Hematopoietic multipotent progenitor cell treated with erythropoietin and hydrocortisone succinate and interleukin-3 and kit ligand, for 8 days (in vitro differentiated cells): ENCODE measurements around the gene PRRC2A.

Experiments
- DNase-seq: peaks from one replicate; pipeline ENCODE4 v3.0.0-alpha.2; 2015

Gene PRRC2A

DNA sequence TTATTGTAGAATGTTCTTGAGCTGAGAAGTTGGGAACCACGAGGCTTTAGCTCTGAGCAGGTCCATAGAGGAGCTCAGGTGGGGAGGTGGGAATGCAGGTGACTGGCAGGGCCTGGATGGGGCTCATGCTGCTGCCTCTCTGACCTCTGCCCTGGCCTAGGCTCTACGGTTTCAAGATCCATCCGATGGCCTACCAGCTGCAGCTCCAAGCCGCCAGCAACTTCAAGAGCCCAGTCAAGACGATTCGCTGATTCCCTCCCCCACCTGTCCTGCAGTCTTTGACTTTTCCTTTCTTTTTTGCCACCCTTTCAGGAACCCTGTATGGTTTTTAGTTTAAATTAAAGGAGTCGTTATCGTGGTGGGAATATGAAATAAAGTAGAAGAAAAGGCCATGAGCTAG is 49.2 kb downstream of the PRRC2A start, which contains the start of gene LY6G5B:
Gene LY6G5B (plus strand): TSS at position 301 of the 400 bp plus-strand sequence. CDS start 975 bp downstream, outside the sequence.
- no peak for DNase-seq

DNA sequence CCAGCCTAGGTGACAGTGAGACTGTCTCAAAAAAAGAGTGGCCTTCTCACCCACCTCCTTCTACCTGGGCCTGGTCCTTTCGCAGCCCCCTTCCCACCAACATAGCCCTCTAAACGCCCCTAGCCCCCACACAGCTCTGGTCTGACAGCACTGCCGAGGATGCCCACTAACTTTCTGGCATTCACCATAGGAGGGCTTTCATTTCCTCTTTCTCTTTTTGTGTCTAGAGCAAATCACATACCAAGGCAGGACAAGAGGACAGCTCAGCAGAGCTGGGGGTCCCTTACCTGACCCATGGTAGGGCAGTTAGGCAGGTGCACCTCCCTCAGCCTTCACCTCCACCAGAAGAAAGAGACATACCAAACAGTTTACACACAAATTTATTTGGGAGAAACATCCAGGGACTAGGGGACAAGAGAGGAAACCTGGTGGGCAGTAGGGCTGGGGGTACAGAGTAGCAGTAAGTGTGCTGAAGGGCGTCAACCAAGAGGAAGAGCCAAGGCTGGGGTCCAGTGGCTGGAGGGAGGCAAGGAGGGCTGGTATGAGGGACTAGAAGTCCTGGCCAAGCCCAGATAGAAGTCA is 55.9 kb downstream of the PRRC2A start:
- no peak for DNase-seq

GRCh38 chr6:31676904-31677303 is 56.4 kb downstream of the PRRC2A start:
- DNase-seq = no peak

DNA sequence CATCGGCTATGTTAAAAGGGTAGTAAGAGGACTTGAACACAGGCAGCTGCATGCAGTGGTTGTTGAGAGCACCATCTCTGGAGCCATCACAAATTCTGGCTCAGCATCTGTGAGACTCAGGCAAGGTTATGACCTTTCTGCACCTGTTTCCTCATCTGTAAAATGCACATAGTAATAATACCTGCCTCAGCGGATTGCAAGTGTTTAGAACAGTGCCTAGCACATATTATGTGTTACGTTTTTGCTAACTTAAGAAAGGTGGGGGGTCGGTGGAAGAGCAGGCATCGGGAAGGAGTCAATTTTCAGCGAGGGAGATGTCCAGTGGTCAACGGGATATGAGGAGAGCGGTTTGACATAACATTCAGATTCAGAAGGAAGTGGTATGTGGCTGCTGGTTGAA is 57.4 kb downstream of the PRRC2A start:
- no peak for DNase-seq

- DNase-seq = peak; percentile 81
These were observed 60.0 kb downstream of the PRRC2A start, which contains the start of gene LY6G5C for GRCh38 chr6:31680226-31681134. Gene LY6G5C, minus strand, starts transcription at chr6:31681067. Its CDS starts 694 bp downstream, at chr6:31680373.

DNA sequence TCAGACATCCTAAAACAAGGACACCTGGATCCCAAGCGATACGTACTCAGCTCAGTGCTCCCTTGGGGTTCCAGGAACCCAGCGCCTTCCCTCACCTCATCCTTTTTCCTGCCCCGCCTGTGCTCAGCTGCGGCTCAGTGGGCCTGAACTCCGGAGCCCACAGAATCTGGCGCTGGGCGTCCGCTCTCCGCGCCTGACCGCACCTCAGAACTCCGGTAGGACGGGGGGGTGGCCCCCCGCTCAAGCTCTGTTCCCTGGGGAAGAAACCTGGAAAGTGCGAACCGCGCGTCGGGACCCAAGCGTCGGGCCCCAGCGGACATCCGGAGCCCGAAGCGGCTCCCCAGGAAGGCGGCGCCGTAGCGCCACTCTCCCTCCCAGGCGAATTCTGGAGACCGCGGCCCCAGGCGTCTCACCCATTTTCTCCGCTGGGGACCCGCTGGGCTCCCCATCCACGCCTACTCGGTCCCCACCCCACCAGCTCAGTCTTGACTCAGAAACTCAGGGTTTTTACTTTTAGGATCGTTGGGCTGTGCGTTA is 60.7 kb downstream of the PRRC2A start:
- peak; percentile 49 for DNase-seq

DNA sequence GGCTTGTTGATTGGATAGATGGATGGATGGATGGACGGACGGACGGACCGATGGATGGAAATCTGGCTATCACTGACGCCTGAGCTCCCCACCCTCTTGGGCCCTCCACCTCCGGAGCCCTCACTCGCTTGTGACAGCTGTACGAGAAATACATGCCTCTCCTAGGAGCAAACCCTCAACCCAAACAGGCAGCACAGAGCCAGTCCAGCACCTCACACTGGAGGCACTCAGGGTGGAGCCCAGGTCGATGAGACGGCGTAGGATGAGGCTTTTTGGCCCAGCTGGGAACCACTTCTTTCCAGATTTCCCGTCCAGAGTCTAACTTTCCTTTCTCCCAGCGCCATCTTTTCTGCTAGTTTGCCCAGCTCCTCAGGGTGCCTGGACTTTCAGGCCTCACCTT is 63.1 kb downstream of the PRRC2A start:
- DNase-seq = no peak

DNA sequence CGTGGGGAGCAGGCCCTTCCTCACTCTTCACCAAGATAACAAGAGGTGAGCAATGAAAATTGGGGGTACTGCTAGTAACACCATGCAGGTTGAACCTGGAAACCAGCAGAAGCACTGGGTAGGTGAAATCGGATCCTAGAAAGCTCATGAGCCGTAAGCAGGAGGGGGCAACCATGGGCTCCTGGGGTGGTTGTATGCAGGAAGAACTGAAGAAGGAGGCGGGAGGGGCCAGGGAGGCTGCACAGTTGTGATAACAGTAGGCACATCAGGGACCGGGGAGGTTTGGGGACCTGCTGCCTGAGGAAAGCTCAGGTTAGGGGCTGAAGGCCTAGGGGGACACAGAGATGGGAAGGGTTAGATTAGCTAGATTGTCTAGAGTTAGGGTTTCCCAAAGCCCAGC is 66.0 kb downstream of the PRRC2A start:
- peak; percentile 76 for DNase-seq

- no peak for DNase-seq
These were observed 66.8 kb downstream of the PRRC2A start for GRCh38 chr6:31687321-31687720.
